Measurements from ENCODE around the gene TRPM3.

Gene TRPM3

DNA sequence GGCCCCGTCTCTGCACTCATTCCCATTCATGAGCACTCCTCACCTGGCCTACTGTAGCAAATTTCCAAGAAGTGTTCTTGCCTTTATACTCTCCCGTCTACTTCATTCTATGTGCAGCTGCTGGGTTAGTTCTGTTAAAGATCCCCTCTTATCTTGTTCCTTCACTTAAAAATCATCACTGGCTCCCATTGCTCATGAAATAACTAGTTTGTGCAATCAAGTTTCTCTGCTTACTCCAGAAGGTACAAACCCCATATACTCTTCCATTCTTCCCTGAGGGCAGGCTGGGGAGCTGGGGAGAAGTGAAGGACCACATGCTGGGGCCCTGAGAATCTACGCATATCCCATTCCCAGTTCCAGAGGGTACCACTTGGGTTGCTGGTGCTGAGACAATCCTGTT, 622.6 kb downstream of the TRPM3 start:
- no peak for DNase-seq

DNA sequence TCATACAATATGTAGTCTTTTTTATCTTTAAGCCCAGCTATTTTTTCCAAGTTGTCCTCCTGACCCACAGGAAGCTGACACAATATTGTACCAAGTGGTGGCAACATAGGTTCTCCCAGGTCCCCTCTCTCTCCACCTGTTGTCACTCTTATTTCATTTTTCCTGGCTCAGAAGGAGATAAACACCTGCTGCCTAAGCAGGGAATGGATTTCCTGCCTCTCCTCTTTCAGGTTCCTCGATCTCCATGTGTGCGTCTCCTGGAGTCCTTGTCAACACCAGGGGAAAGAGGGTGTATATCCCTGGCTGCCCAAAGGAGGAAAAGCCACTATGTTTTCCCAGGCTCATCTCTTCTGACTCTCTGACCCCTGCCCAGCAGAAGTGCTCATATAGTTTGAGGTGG, 625.2 kb downstream of the TRPM3 start:
- DNase-seq = no peak

GRCh38 chr9:70495514-70495913, 625.9 kb downstream of the TRPM3 start:
- no peak for DNase-seq

GRCh38 chr9:70494221-70494620, 627.2 kb downstream of the TRPM3 start:
- no peak for DNase-seq

GRCh38 chr9:70493029-70493428, 628.4 kb downstream of the TRPM3 start:
- no peak for DNase-seq

- DNase-seq = no peak
Observed at GRCh38 chr9:70492319-70492777, 629.1 kb downstream of the TRPM3 start.

DNA sequence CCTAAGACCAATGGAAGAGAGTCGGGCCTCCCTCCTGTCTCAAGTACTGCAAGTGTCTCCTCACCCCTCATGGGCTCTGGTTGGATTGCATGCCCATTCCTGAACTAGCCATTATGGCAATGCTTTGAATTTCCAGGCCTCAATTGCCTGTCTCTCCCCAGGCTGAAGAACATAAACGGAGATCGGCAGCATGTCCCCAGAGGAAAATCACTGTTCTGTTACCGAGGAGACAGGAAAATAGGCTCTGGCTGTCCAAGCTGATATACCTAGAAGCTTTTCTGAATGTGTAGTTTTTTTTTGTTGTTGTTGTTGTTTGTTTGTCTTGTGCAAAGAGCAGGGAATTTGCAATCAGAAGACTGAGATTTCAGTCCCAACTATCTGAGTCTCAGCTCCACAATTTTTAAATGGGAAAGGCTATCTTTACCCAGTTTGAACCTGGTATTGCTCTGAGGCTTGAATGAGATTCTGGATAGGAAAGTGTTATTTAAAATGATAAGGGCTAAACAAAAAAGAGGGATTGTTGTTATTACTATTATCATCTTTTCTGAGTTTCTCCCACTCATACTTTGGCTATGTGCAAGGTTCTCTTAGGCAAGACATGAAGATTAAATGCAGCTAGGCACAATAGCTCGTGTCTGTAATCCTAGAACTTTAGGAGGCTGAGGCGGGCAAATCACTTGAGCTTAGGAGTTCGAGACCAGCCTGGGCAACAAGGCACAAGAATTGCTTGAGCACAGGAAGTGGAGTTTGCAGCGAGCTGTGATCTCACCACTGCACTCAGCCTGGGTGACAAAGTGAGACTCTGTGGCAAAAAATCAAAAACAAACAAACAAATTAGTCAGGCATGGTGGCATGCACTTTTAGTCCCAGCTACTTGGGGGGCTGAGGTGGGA, 629.7 kb downstream of the TRPM3 start:
- no peak for DNase-seq

DNA sequence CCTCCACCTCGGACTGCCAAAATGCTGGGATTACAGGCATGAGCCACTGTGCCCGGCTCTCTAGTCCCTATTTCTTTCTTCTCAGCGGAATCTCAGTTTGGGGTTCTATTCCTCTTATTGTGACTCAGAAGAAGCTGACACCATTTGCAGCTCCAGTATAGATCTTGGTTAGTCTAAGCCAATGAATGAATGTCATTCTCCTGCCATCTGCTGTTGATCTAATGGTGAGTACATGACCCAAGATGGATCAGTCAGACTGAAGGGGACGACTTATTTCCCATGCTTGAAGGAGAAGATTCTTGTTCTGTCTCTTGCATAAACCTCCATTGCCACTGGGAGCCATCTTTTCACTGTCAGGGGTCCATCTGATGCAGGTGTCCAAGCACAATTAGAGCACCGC, 630.9 kb downstream of the TRPM3 start:
- no peak for DNase-seq

GRCh38 chr9:70488793-70489105, 632.7 kb downstream of the TRPM3 start:
- no peak for DNase-seq

- DNase-seq = no peak
Observed at GRCh38 chr9:70488098-70488792, 633.2 kb downstream of the TRPM3 start.

DNA sequence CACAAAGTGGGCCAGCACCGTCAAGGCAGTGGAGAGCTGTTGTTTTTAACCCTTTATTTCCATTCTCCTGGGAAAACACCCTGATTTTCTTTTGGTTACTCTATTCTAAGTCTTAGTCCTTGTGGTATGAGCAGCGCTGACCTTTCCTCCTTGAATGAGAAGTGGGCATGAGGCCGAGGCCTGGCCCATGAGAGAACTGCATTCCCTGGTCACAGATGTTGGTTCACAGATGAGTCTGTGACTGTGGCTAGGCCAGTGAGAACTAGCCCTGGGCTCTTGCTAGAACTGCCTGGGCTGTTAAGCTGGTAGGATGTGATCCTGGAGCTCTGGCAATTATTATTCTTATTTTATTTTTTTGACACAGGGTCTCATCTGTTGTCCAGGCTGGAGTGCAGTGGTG, 635.3 kb downstream of the TRPM3 start:
- no peak for DNase-seq

DNA sequence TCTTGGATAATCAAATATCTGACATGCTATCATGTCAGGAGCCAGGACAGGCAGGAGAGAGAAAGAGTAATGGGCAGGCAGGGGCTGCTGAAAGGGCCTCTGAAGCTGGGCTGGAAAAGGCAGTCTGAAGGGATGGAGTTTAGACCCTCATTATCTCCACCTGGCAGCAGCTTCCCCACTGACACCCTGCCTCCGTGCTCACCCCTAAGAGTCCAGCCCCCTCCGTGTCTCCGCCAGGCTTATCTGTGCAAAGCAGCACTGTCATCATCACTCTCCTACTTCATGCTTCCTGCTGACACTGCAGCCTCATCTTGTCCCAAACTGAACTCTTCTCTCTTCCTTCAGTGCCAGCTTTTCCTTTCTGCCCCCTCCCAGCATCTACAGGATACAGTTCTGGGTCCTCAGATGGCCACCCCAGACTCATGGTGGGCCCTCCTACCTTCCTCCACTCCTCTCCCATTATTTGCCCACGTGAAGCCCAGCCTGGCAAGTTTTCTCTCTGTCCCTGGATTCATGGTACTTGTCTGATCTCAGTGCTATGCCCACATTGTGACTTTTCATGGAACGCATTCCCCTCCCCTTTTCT, 636.1 kb downstream of the TRPM3 start:
- no peak for DNase-seq

- DNase-seq = no peak
Observed at GRCh38 chr9:70484232-70485130, 636.9 kb downstream of the TRPM3 start.

DNA sequence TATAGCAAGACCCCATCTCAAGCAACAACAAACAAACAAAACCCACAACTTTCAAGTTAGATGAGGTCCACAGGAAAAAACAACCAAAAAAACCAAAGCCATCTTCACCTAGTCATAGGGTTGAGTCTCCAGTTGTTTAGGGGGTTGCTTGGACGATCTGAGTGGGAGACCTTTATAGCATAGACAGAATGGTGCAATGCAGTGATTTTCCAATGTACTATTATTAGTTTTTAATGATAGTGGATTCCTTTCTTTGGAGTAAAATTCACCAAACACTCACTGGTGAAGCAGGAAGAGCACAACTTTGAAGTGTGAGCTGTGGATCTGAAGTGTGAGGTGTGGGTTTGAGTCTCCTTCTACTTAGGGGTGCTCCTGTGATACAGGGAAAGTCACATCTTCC, 640.0 kb downstream of the TRPM3 start:
- no peak for DNase-seq

- DNase-seq = no peak
Observed at GRCh38 chr9:70480405-70480980, 640.9 kb downstream of the TRPM3 start.

GRCh38 chr9:70479880-70480291, 641.5 kb downstream of the TRPM3 start:
- DNase-seq = no peak
